GM12892 (cell line): ENCODE measurements around the gene PFDN5. TPM values are rescaled to one million over a fixed set of nuclear protein-coding genes. Genes with fewer than 3 reads are reported as not detected.

Source experiments
- DNase-seq: peaks from one replicate; pipeline ENCODE4 v3.0.0; 2011; ENCODE audit not compliant: insufficient read length
- FAIRE-seq: peaks from 2 replicates; lab custom pipeline; 2011; peaks lifted over from hg19 to GRCh38; lab: Jason Lieb, UNC
- POLR2A ChIP-seq: IDR thresholded peaks from 2 replicates; pipeline ENCODE4 v1.6.1; 2011; ENCODE audit warnings: low read depth, low read length, control low read depth
- POLR2AphosphoS5 ChIP-seq: IDR thresholded peaks from 2 replicates; pipeline ENCODE4 v1.6.1; 2011; ENCODE audit warnings: low read depth, low read length, control low read depth
- TAF1 ChIP-seq: IDR thresholded peaks from 2 replicates; pipeline ENCODE4 v1.6.1; 2011; ENCODE audit warnings: low read depth, mild to moderate bottlenecking, control low read depth, low read length, borderline replicate concordance
- polyA plus RNA-seq: library from polyadenylated mRNA; unstranded; fragments of >200 nt; gene quantifications from one replicate; pipeline ENCODE4 v1.2.1, GENCODE V29; 2012; ENCODE audit warnings: missing spikeins, inconsistent platforms; ENCODE audit not compliant: missing spikeins

The PFDN5 gene
- 1,026 TPM for polyA plus RNA-seq

GRCh38 chr12:53295070-53295890, at the start of gene PFDN5:
PFDN5 (plus strand) TSS chr12:53295542; CDS start chr12:53295568, 26 bp downstream.
- FAIRE-seq: peak; percentile 97
- TF ChIP-seq TAF1 (peak; percentile 97), POLR2A (peak; percentile 94), POLR2AphosphoS5 (peak; percentile 94)
- DNase-seq: peak; percentile 78

- FAIRE-seq: peak; percentile 17
- peak; percentile 95 for DNase-seq
- TF ChIP-seq POLR2A (peak; percentile 74), TAF1 (no peak), POLR2AphosphoS5 (peak; percentile 19; the same call in 1 of the 2 replicates)
Observed at GRCh38 chr12:53251477-53252348, 43.6 kb upstream of the PFDN5 start.

GRCh38 chr12:53252349-53252916, 42.9 kb upstream of the PFDN5 start:
- FAIRE-seq: peak; percentile 40

GRCh38 chr12:53253298-53253697, 42.0 kb upstream of the PFDN5 start:
- DNase-seq: no peak
- FAIRE-seq: no peak
- TF ChIP-seq TAF1 (no peak), POLR2A (no peak), POLR2AphosphoS5 (no peak)

More at GRCh38 chr12:53252349-53252916, 42.9 kb upstream of the PFDN5 start:
- TF ChIP-seq POLR2AphosphoS5 (no peak), TAF1 (no peak), POLR2A (no peak)
- no peak for DNase-seq

DNA sequence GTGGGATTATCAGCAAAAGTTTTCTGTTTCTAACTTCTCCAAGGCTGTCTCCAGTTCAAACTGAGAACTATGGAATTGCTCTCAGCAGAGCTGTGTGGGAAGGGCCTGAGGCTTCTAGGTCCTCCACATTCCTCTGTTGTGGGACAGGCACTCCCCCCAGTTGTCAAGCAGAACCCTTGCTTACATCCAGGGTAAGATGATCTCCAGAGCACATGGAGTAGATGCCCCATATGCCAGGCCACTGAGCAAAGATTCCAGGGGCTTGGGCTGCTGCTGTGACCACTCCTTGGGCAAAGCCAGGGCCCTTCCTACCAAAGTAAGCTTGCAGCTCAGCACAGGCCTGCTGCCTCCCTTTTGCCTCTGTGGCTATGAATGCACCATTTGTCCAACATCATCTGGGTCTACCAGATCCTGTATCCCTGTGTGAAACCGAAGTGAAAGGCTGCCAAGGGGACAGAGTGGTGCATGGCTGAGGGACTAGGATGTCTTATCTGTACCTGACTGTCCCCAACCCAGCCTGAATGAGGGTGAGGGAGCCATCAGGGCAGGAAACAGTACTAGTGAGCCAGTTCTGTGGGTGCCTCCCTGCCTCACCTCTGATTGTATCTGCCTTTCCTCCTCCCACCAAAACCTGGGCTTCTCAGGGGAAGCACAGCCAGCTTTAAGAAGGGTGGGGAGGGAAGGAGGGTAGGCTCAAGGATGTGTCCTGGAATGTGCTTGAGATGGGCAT, 40.4 kb upstream of the PFDN5 start:
- no peak for DNase-seq
- no peak for FAIRE-seq
- TF ChIP-seq POLR2A: no peak
- TF ChIP-seq TAF1: no peak
- no peak for TF ChIP-seq POLR2AphosphoS5

- no peak for TF ChIP-seq POLR2A
- no peak for TF ChIP-seq POLR2AphosphoS5
- TF ChIP-seq TAF1: no peak
- no peak for FAIRE-seq
- no peak for DNase-seq
Observed at GRCh38 chr12:53255996-53256395, 39.3 kb upstream of the PFDN5 start.

DNA sequence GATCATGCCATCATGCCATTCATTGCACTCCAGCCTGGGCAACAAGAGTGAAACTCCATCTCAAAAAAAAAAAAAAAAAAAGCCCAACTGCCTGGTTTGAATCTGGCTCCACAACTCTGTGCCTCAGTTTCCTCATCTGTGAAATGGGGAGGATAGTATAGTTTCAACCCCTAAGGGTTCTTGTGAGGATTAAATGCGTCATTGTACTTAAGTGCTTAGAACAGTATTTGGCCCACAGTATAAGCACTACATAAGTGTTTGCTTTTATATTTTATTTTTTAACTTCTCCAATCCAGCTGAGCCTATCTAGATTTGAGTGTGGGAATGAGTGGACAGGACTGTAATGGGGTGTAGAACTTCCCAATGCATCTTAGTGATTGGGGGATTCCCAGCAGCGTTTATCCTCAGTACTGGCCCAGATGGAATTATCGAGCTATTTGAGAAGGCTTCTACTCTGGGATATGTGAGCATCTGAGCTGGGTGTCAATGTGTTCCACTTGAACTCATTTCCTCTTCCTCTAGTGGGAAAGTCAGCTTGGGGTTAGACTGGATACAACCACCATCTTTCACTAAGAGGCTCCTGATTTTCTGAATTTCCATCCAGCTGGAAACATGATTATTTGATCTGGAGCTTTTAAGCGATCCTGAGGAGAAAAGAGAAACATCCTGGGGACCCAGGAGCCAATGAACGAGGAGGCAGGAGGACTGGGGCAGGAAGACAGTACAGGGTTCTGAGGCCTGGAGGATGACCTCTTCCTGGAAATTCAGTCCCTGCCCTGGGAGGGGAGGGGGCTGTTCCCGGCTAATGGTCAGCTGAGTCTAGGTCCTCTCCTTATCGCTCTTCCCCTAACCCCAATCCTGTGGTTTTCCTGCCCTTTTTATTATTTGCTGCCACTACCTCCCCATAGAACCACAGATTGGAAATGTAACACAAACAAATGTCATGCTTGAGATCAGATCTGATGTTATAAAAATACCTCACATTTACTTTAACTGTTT, 36.5 kb upstream of the PFDN5 start:
- no peak for FAIRE-seq

DNA sequence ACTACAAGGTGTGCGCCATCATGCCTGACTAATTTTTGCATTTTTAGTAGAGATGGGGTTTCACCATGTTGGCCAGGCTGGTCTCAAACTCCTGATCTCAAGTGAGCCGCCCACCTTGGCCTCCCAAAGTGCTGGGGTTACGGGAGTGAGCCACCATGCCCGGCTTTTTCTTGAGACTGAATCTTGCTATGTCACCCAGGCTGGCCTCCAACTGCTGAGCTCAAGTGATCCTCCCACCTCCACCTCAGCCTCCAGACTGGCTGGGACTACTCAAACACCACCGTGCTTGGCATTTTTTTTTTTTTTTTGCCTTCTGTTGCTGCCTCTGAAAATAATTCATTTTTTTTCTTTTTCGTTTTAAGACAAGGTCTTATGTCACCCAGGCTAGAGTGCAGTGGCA, 35.5 kb upstream of the PFDN5 start:
- TF ChIP-seq POLR2A: no peak
- TF ChIP-seq TAF1: no peak
- TF ChIP-seq POLR2AphosphoS5: no peak
- no peak for FAIRE-seq
- no peak for DNase-seq

More for the DNA sequence above, 36.5 kb upstream of the PFDN5 start:
- no peak for TF ChIP-seq POLR2A
- no peak for TF ChIP-seq POLR2AphosphoS5
- TF ChIP-seq TAF1: no peak
- no peak for DNase-seq

GRCh38 chr12:53265783-53266182, 29.6 kb upstream of the PFDN5 start:
- TF ChIP-seq POLR2A: no peak
- TF ChIP-seq POLR2AphosphoS5: no peak
- no peak for TF ChIP-seq TAF1
- no peak for DNase-seq
- FAIRE-seq: no peak
